HG03571 (cell line): ENCODE data around the gene LDLRAD1.
"Not testable (repeated sequence)": the region's sequence is repeated elsewhere in the genome, so short reads cannot be mapped to it uniquely, and the experiment has no call there.

ENCODE experiments used
- ATAC-seq: cut with Tn5 transposase; IDR thresholded peaks from one replicate; pipeline ENCODE4 v1.9.1; 2021; ENCODE audit not compliant: unreplicated experiment

The LDLRAD1 gene

GRCh38 chr1:53994516-53994915 lies 23.5 kb downstream of the LDLRAD1 start:
- not testable (repeated sequence) for ATAC-seq

GRCh38 chr1:53992085-53992874 lies 25.7 kb downstream of the LDLRAD1 start:
- no peak for ATAC-seq

GRCh38 chr1:53987880-53988279 lies 30.1 kb downstream of the LDLRAD1 start:
- ATAC-seq: no peak

- no peak for ATAC-seq
These were observed 31.5 kb downstream of the LDLRAD1 start for GRCh38 chr1:53986458-53986857.

GRCh38 chr1:53984726-53985125 lies 33.3 kb downstream of the LDLRAD1 start:
- no peak for ATAC-seq

GRCh38 chr1:53982763-53983104 lies 35.3 kb downstream of the LDLRAD1 start:
- no peak for ATAC-seq

GRCh38 chr1:53982034-53982762 lies 35.8 kb downstream of the LDLRAD1 start:
- no peak for ATAC-seq

GRCh38 chr1:53981220-53981619 lies 36.8 kb downstream of the LDLRAD1 start:
- ATAC-seq: no peak

GRCh38 chr1:53979712-53980450 lies 38.1 kb downstream of the LDLRAD1 start:
- no peak for ATAC-seq

GRCh38 chr1:53975861-53976260 lies 42.1 kb downstream of the LDLRAD1 start:
- no peak for ATAC-seq

- no peak for ATAC-seq
These were observed 46.3 kb downstream of the LDLRAD1 start for GRCh38 chr1:53971718-53972117.

GRCh38 chr1:53969323-53969722 lies 48.7 kb downstream of the LDLRAD1 start:
- not testable (repeated sequence) for ATAC-seq

GRCh38 chr1:53968125-53968513 lies 49.9 kb downstream of the LDLRAD1 start:
- ATAC-seq: no peak

GRCh38 chr1:53967409-53968124 lies 50.4 kb downstream of the LDLRAD1 start:
- no peak for ATAC-seq

- ATAC-seq: no peak
These were observed 51.2 kb downstream of the LDLRAD1 start for GRCh38 chr1:53966794-53967193.

GRCh38 chr1:53964109-53964508 lies 53.9 kb downstream of the LDLRAD1 start:
- no peak for ATAC-seq

GRCh38 chr1:53963460-53963859 lies 54.5 kb downstream of the LDLRAD1 start:
- no peak for ATAC-seq

GRCh38 chr1:53962395-53962794 lies 55.6 kb downstream of the LDLRAD1 start:
- no peak for ATAC-seq

- ATAC-seq: no peak
These were observed 58.2 kb downstream of the LDLRAD1 start for GRCh38 chr1:53959664-53960250.
